T-helper 1 cell (primary cell): ENCODE measurements around the gene ACOT11.
A peak's percentile ranks its signal among the peaks of the same experiment; 100 is the strongest.

Source experiments
- DNase-seq, 5 donors: peaks; one replicate each; pipeline ENCODE4 v3.0.0-alpha.2; 2012 to 2020

Gene ACOT11

GRCh38 chr1:54591127-54591756 lies 43.2 kb downstream of the ACOT11 start:
- no peak for DNase-seq

DNA sequence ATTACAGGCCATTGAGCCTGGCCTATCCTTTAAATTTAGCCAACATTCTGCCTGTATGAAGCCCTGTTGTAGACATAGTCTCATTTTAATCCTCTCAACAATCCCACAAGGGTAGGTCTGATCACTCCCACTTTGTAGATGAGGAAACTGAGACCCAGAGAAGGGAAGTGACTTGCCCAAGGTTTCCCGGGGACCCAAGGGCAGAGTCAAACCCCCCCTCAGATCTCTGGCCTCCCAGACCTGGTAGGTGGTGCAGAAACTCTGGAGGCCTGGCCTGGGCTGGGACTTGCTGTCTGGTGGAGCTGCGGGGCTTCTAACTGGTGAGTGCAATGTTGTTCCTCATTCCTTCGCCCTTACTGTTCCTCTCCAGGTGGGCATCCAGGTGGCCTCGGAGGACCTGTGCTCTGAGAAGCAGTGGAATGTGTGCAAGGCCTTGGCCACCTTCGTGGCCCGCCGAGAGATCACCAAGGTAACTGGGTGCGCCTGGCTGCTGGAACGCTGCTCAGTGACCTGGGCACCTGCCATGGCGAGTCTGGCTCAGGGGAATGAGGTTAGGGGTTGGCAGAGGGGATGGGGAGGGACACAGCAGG lies 45.6 kb downstream of the ACOT11 start:
- DNase-seq = no peak

GRCh38 chr1:54594463-54594862 lies 46.4 kb downstream of the ACOT11 start:
- DNase-seq = no peak

- DNase-seq = no peak
Measured at GRCh38 chr1:54595956-54596498, 48.0 kb downstream of the ACOT11 start.

- DNase-seq = no peak
Measured at GRCh38 chr1:54596756-54597155, 48.7 kb downstream of the ACOT11 start.

GRCh38 chr1:54597455-54598030 lies 49.5 kb downstream of the ACOT11 start:
- no peak for DNase-seq

- DNase-seq = no peak
Measured at GRCh38 chr1:54599211-54599823, 51.3 kb downstream of the ACOT11 start.

DNA sequence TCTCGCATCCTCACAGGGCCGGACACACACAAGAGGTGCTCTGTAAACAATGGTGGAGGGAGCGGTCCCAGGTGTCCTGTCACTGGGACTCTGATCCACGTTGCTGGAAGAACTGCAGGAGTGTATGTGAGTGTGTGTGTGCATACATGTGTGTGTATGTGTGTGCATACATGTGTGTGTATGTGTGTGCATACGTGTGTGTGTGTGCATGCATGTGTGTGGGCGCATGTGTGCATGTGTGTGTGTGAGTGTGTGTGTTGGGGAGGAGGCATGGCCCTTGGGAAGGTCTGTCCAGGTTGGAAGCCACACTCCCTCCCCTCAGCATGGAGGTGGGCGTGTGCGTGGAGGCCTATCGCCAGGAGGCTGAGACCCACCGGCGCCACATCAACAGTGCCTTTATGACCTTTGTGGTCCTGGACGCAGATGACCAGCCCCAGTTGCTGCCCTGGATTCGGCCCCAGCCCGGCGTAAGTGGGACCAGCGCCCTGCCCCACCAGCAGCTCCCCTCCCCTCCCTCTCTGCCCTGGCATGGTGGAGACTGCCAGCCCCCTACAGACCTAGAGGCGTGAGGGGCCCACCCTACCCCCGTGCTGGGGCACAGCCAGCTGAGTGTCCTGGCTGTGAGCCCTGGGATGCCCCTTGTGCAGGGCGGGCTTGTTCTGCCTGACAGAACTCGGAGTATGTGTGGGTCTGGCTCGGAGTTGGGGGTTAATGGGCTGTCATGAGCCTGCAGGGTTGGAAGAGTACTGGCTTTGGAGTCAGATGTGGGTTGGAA lies 53.1 kb downstream of the ACOT11 start:
- DNase-seq = no peak

GRCh38 chr1:54601730-54602129 lies 53.7 kb downstream of the ACOT11 start:
- no peak for DNase-seq

DNA sequence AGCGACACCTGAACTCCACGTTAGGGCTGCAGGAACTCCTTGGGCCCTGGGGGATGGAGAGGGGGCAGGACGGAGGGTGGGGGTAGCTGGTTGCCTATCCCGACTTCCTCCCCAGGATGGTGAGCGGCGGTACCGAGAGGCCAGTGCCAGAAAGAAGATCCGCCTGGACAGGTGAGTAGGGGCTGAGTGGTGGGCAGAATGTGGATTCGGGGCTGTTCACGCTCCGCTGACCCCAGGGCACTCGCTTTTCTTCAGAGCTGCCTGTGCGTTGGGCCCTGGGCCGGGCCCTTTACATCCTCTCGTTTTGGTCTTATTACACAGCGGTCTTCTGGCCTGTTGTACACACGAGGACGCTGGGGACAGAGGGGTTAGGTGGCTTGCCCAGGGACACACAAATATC lies 54.5 kb downstream of the ACOT11 start:
- no peak for DNase-seq

GRCh38 chr1:54603241-54603640 lies 55.2 kb downstream of the ACOT11 start:
- DNase-seq = no peak

GRCh38 chr1:54604051-54604450 lies 56.0 kb downstream of the ACOT11 start:
- DNase-seq = no peak

DNA sequence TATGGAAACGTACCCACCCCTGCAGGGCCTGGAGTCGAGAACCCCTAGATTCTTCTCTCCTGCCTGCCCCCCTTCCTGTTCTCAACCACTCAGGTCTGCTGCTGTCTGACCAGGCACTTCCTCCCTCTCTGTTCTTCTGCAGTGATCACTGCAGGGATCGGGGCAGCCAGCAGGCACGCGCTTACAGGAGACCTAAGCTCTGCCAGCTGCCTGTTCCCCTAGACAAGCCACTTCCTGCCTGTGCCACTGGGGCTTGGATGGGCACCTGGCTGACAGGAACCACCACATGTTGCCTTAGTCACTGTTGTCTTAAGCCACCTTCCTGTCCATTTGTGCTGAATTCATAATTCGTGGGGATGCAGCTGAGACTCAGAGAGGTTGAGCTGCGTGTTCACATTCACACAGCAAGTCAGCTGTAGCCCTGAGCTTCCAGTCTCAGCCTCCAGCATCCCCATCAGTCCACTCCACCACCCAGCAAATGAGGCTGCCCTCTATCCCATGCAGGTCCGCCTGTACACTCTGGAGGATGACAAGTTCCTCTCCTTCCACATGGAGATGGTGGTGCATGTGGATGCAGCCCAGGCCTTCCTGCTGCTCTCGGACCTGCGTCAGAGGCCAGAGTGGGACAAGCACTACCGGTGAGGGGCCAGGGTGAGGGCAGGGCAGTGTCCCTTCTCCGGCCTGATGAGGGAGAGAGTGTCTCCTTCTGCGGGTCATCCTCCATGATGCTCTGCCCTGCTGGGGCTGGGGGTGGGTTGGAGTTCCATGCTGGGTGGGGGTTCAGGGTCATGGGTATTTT lies 56.7 kb downstream of the ACOT11 start:
- DNase-seq = peak in 2 of 5 donors; percentile 3 to 63

- DNase-seq = no peak
Measured at GRCh38 chr1:54606096-54606989, 58.3 kb downstream of the ACOT11 start.

DNA sequence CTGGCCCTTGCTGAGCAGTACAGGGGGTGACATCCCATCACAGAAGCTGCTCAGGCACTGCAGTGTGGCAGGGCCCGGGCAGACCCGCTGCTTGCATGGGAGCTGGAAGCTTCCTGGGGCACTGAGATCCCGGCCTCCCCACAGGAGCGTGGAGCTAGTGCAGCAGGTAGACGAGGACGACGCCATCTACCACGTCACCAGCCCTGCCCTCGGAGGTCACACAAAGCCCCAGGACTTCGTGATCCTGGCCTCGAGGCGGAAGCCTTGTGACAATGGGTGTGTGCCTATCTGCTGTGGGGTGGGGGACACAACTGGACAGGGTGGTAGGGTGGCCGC lies 58.9 kb downstream of the ACOT11 start:
- no peak for DNase-seq

GRCh38 chr1:54607821-54608565 lies 60.0 kb downstream of the ACOT11 start:
- DNase-seq = no peak

DNA sequence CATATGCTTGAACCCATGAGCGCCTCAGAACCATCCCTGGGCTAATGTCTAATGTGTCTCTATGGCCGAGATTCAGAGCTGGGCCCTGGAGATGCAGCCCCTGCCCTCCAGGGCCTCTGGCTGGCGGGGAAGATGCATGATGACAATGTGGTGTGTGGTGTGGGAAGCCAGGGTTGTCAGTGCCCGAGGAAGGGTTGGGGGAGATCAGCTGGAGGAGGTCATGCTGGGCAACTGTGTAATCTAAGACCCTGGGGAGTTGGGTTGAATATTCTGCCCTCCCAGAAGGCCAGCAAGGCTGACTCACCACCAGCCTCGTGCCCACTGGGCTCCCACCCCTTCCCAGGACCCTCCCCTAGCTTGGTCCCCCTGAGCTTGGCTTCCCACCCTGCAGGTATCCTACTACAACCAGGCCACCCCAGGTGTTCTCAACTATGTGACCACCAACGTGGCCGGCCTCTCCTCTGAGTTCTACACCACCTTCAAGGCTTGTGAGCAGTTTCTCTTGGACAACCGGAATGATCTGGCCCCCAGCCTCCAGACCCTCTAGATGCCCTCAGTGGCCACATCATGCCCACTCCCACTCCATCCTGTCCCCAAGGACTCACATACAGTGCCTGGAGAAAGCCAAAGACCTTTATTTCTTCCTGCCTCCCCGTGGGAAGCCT lies 60.7 kb downstream of the ACOT11 start:
- DNase-seq = no peak

DNA sequence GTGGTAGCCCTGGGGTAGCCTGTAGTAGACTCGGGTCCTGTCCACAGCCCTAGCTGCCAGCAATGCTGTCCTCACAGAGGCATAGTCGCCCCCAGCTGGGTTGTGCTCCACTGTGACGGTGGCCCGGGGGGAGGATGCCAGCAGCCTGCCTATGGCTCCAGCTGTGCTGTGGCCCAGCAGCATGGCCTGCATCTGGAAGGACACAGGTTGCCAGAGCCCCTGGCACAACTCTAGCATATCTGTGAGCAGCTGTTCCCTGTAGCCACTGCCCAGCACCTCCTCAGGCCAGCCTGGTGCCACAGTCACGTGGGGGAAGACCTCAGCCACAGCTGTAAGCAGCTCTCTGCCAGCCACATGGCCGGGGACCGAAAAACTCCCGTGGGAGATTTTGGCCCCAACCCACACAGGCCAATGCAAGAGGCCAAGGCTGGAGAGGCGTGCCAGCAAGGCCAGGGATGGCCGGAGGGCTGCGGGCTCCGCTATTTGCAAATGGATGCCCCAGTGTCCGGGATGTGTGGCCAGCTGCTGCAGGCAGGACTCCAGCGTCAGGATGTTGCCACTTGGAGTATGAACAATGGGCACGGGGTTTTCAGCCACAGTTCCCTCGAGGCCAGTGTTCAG lies 61.4 kb downstream of the ACOT11 start:
- DNase-seq = no peak

- DNase-seq = no peak
Measured at GRCh38 chr1:54610048-54610447, 62.0 kb downstream of the ACOT11 start.
